Upper lobe of left lung (tissue), 4 donors: ENCODE data around the gene ANGPTL4.

ENCODE experiments used
- POLR2AphosphoS5 ChIP-seq, 2 donors: sonication (generic); formaldehyde crosslinking; IDR thresholded peaks; one replicate each; pipeline ENCODE4 v1.5.1; 2017; ENCODE audit warnings: antibody characterized with exemption in 2 of 2
- TF ChIP-seq, protein P1 (sequence below), 6 experiments: fragments of 450-650 bp in 4 of 6; fragments of 200-600 bp in 2 of 6; sonication (generic) in 2 of 6; IDR thresholded peaks; one replicate each; pipeline ENCODE4 v1.5.1; 2016 to 2019; ENCODE audit warnings: antibody characterized with exemption in 6 of 6

DNA sequence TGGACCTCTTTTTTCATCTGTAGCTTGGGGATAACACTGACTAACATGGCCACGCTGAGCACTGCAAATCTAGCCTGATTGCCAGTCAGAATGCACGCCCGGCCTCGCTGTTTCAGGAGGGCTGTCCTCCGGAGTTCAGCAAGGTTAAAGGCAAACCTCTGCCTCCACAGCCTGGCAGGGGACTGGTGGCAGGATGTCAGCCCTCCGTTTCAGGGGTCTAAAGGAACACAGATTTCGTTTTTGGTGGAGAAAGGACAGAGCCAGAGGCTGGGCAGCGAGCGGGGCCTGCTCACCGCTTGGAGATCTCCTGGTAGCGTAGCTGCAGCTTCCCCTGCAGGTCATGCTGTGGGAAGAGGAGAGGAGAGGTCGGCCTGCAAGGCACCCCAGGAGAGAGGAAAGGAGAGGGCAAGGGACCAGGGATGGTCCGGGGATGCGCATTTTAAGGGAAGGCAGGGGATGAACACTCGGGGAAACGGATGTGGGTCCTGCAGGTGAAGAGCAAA, 43.3 kb upstream of the ANGPTL4 start:
- TF ChIP-seq, protein P1, sequence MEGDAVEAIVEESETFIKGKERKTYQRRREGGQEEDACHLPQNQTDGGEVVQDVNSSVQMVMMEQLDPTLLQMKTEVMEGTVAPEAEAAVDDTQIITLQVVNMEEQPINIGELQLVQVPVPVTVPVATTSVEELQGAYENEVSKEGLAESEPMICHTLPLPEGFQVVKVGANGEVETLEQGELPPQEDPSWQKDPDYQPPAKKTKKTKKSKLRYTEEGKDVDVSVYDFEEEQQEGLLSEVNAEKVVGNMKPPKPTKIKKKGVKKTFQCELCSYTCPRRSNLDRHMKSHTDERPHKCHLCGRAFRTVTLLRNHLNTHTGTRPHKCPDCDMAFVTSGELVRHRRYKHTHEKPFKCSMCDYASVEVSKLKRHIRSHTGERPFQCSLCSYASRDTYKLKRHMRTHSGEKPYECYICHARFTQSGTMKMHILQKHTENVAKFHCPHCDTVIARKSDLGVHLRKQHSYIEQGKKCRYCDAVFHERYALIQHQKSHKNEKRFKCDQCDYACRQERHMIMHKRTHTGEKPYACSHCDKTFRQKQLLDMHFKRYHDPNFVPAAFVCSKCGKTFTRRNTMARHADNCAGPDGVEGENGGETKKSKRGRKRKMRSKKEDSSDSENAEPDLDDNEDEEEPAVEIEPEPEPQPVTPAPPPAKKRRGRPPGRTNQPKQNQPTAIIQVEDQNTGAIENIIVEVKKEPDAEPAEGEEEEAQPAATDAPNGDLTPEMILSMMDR (IDR thresholded peaks at IDR 0.05) = no peak
- no peak for TF ChIP-seq POLR2AphosphoS5 (IDR thresholded peaks at IDR 0.05)
